Immature natural killer cell (primary cell): ENCODE data around the gene PREX1. TPM values are rescaled to one million over a fixed set of nuclear protein-coding genes. Genes with fewer than 3 reads are reported as not detected.

Experiments used
- DNase-seq, 3 donors: peaks; one replicate each; pipeline ENCODE4 v3.0.0; 2022; ENCODE audit warnings: mixed read lengths in 1 of 3
- H3K27ac Mint-ChIP-seq, 6 donors: one replicate each; pipeline ENCODE4 v1.8.0; 2020; ENCODE audit warnings: mixed read lengths in 6 of 6, mild to moderate bottlenecking in 5 of 6, inconsistent platforms in 4 of 6, moderate library complexity in 3 of 6
- H3K27me3 Mint-ChIP-seq, 3 donors: one replicate each; pipeline ENCODE4 v1.8.0; 2020 to 2021; ENCODE audit warnings: low read depth in 3 of 3, mild to moderate bottlenecking in 3 of 3, mixed read lengths in 3 of 3, moderate library complexity in 3 of 3, inconsistent platforms in 1 of 3
- H3K36me3 Mint-ChIP-seq, 3 donors: one replicate each; pipeline ENCODE4 v1.8.0; 2020; ENCODE audit warnings: mixed read lengths in 3 of 3, inconsistent platforms in 2 of 3, mild to moderate bottlenecking in 2 of 3
- H3K4me1 Mint-ChIP-seq, 2 donors: one replicate each; pipeline ENCODE4 v1.8.0; 2020; ENCODE audit warnings: inconsistent platforms in 2 of 2, mild to moderate bottlenecking in 2 of 2, mixed read lengths in 2 of 2, moderate library complexity in 1 of 2
- H3K4me3 Mint-ChIP-seq, 5 donors: one replicate each; pipeline ENCODE4 v1.8.0; 2020; ENCODE audit warnings: mild to moderate bottlenecking in 5 of 5, mixed read lengths in 5 of 5, inconsistent platforms in 3 of 5, moderate library complexity in 3 of 5
- H3K9me3 Mint-ChIP-seq, 6 donors: one replicate each; pipeline ENCODE4 v1.8.0; 2020; ENCODE audit warnings: mild to moderate bottlenecking in 6 of 6, mixed read lengths in 6 of 6, inconsistent platforms in 4 of 6, moderate library complexity in 3 of 6
- polyA plus RNA-seq, 3 donors: library from polyadenylated mRNA; unstranded; fragments of 300-500 nt; fragmentation: Illumina TruSeq; gene quantifications; one replicate each; pipeline ENCODE4 v1.2.3, GENCODE V29; 2021

PREX1 gene
- polyA plus RNA-seq, 3 donors from 2014 or later = 30.5 to 94.3 (median 54.9) TPM

DNA sequence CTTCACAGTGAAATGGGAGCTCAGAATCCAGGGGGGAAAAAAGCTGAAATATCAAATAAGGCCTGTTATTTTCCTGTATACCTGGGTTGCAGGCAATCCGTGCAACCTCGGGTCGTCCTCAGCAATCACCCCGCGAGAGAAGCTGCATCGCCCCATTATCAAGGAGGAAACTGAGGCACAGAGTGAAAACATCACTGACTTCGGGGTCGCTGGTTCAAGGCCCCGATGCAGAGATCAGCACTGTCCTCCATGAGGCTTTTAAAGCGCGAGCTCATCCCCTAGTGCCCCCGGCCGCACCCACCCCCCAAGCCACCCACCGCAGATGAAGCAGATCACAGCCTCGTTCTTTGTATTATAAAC, 203.9 kb downstream of the PREX1 start:
- H3K27ac Mint-ChIP-seq = peak overlapping the region in 3 of 6 donors; percentile 51 to 60 (median 55)
- no peak overlapping the region for H3K4me3 Mint-ChIP-seq
- no peak for DNase-seq
- peaks cover 14 to 22% (median 21%) of the 10 kb centered on the region in 3 donors for H3K27me3 Mint-ChIP-seq
- H3K4me1 Mint-ChIP-seq = peaks cover 28 to 32% of the 10 kb centered on the region in 2 donors
- peaks cover 4 to 29% (median 5%) of the 10 kb centered on the region in 3 donors for H3K36me3 Mint-ChIP-seq
- H3K9me3 Mint-ChIP-seq = no peaks in the 10 kb centered on the region

DNA sequence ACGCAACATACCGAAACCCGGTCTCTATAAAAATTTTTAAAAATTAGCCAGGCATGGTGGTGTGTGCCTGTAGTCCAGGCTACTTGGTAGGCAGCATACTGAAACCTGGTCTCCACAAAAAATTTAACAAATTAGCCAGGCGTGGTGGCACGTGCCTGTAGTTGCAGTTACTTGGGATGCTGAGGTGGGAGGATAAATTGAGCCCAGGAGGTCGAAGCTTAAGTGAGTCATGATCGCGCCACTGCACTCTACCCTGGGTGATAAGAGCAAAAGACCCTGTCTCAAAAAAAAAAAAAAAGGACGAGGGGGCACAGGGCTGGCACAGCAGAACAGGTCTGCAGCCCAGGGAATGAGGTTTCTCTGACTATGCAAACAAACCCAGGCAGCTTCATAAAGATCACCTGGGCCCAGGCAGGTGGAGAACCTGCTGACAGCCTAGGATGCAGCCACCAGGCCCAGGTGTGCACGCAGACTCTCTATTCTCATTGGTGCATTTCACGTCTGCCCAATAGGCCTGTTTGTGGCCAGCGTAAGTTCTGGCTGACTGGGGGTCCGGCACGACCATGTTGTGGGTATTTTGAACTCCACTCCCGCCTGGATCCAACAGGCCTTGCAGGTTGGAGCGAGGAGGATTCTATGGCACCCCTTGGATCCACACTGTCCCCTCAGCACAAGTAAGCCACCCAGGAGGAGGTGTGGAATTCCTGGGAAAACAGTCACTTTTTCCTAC, 204.5 kb downstream of the PREX1 start:
- Mint-ChIP-seq H3K36me3 (peaks cover 4 to 25% (median 5%) of the 10 kb centered on the region in 3 donors), H3K9me3 (no peaks in the 10 kb centered on the region), H3K27ac (peak overlapping the region in 5 of 6 donors; percentile 51 to 76 (median 59)), H3K4me3 (no peak overlapping the region), H3K4me1 (peaks cover 28 to 32% of the 10 kb centered on the region in 2 donors), H3K27me3 (peaks cover 10 to 22% (median 17%) of the 10 kb centered on the region in 3 donors)
- DNase-seq = no peak

DNA sequence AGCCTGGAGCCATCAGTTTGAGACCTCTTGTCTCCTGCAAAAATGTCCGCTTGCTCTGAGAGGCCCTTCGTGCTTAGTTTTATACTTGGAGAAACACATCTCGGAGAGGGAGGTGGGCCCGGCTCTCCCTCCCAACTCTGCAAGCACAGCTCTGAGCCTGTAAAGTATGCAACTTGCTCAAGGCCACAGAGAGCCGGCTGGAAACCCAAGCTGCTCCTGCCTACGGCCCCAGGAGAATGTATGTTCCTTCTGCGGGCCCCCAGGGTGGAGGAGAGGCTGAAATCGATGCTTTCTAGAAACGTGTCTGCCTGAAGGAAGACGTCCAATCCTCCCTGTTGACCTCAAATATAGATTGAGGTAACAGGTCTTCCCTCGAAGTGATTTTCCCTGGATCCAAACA, 205.4 kb downstream of the PREX1 start:
- no peaks in the 10 kb centered on the region for H3K9me3 Mint-ChIP-seq
- H3K27me3 Mint-ChIP-seq = peaks cover 8 to 22% (median 17%) of the 10 kb centered on the region in 3 donors
- peak overlapping the region; percentile 22 to 87 (median 76) for H3K27ac Mint-ChIP-seq
- DNase-seq = no peak
- H3K36me3 Mint-ChIP-seq = peaks cover 4 to 22% (median 5%) of the 10 kb centered on the region in 3 donors
- H3K4me1 Mint-ChIP-seq = peaks cover 28 to 32% of the 10 kb centered on the region in 2 donors
- H3K4me3 Mint-ChIP-seq = no peak overlapping the region

DNA sequence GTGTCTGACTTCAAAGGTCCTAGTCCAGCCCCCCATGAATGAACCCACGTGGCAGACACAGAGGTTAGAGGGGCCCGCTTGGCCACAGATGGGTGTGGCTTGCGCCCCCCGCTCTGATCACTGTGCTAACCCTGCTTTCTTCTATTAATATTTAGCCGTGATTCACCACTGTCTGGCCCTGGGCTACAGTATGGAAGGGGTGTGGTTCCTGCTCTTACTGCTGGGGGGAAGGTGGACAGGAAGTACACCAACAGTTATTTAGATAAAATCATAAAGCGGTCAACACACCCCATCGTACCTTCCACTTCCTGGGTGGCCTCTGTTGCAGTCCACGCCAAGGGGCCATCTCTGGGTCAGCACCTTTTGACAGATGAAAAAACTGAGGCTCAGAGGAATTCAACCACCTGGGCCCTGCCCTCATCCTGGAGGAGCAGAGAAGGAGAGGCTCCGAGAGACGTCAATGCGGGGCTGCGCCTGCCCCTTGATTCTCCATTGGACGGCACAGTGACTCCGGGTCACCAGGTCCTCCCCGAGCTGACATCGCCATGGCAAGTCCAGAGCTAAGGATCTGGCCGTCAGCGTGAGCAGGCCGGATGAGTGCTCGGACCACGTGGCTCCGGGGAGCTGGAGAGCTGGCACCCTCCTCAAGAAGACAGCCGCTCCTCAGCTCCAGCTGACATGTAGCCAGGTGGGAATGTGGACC, 206.3 kb downstream of the PREX1 start:
- Mint-ChIP-seq H3K4me3 (peak overlapping the region; percentile 23 to 74 (median 65)), H3K9me3 (no peaks in the 10 kb centered on the region), H3K27ac (peak overlapping the region; percentile 75 to 91 (median 88)), H3K36me3 (peaks cover 0 to 16% (median 1%) of the 10 kb centered on the region in 3 donors), H3K27me3 (peaks cover 8 to 19% (median 13%) of the 10 kb centered on the region in 3 donors), H3K4me1 (peaks cover 28 to 29% of the 10 kb centered on the region in 2 donors)
- peak; percentile 19 to 35 (median 24) for DNase-seq

DNA sequence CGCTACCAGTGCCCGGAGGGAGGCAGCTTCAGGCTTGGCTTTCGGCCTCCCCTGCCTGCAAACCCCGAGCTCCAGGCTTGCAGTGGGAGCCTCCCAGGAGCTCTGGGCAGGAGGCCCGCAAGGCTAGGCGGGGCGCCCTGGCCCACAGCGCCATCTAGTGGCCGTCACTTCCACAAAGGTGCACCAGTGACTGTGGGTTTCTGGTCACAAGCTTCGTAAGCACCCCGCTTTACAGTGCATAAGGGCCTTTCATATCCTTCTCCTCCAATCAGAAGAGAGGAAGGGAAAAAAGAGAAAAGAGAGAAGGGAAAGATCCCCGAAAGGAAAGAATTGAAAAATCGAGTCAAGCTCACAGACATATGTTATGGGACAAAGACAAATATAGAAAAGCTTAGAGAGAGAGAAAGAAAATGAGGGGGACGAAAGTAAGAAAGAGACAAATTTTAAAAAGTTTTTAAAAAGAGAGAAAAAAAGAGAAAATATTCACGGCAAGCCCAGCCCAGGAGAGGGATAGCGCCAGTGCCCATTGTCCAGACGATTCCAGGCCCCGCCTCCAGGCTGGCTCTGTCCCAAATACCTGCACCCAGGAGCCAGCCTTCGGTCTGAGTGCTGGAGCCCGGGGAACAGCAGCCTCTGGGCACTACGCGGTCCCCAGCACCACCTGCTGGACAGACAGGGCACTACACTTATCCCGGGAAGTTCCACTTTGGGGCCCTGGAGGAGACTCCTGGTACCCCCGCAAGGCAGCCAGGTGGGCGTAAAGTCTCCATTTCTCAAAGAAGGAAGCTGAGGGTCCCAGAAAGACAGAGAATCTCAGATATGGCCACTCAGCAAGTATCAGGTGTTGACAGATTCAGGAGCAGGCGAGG, 207.1 kb downstream of the PREX1 start:
- peaks cover 6 to 17% (median 13%) of the 10 kb centered on the region in 3 donors for H3K27me3 Mint-ChIP-seq
- peaks cover 0 to 9% (median 0%) of the 10 kb centered on the region in 3 donors for H3K36me3 Mint-ChIP-seq

DNA sequence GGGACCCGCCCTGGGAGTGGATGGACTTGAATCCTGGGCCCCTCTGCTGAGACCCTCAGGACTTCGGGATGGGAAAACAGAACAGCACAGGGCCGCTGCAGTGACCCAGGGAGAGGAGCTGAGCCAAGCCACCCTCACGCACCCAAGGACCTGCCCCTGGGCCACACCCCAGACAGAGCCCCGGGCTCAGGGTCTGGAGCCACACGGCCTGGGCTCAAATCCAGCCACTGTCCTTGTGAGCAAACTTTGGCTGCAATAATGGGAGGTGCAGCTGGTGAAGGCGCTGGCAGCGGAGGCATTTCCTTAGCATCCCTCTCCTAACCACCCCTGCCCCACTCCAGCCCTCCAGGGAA, 207.7 kb downstream of the PREX1 start:
- Mint-ChIP-seq H3K36me3 (peaks cover 0 to 5% (median 0%) of the 10 kb centered on the region in 3 donors), H3K4me3 (no peak overlapping the region), H3K9me3 (no peaks in the 10 kb centered on the region), H3K27me3 (peaks cover 6 to 17% (median 13%) of the 10 kb centered on the region in 3 donors), H3K27ac (peak overlapping the region in 1 of 6 donors; percentile 76), H3K4me1 (peaks cover 26 to 28% of the 10 kb centered on the region in 2 donors)
- no peak for DNase-seq

More for the DNA sequence above, 207.1 kb downstream of the PREX1 start:
- H3K27ac Mint-ChIP-seq = peak overlapping the region; percentile 75 to 91 (median 88)
- DNase-seq = peak; percentile 58 to 61 (median 58)
- no peaks in the 10 kb centered on the region for H3K9me3 Mint-ChIP-seq
- H3K4me1 Mint-ChIP-seq = peaks cover 26 to 28% of the 10 kb centered on the region in 2 donors
- peak overlapping the region; percentile 60 to 74 (median 65) for H3K4me3 Mint-ChIP-seq

DNA sequence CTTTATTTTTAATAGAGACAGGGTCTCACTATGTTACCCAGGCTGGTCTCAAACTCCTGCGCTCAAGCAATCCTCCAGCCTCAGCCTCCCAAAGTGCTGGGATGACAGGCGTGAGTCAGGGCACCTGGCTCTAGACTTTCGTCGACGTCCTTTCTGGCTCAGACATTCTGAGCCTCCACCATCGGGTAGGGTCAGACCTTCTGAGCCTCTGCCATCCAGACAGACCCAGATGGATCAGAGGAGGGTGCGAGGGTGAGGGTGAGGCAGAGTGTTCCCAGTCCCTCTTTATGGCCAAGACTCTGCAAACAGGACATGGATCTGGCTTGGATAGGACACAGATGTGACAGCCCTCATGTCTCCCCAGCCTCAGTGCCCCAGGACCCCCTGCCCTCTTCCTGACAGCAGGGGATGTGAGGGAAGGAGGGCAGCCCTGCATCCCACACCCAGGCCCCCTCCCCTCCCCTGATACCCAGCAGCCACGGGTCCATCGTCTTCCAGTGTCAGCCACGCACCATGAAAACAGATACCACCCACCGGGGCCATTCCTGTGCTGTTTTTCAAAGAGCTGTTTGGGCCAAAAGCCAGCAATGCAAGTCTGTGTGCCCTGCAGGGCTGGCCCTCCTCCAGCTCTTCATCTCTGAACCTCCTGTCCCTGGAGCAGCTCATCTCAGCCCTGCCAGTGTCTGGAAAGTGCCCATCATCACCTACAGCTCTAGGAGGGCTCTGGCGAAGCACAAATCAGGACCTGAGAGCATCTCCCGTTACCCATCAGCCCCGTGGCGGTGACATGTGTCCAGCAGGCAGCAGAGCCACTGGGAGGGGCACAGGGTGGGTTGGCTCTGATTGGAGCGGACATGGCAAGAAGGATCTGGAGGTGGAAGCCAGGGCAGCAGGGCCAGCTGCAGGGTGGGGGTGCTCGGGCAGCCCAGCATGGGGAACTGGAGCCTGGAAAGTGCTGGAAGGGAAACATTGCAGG, 208.4 kb downstream of the PREX1 start:
- no peaks in the 10 kb centered on the region for H3K36me3 Mint-ChIP-seq
- peaks cover 6 to 17% (median 13%) of the 10 kb centered on the region in 3 donors for H3K27me3 Mint-ChIP-seq
- H3K4me3 Mint-ChIP-seq = no peak overlapping the region
- H3K27ac Mint-ChIP-seq = peak overlapping the region in 2 of 6 donors; percentile 60 to 61
- no peaks in the 10 kb centered on the region for H3K9me3 Mint-ChIP-seq
- H3K4me1 Mint-ChIP-seq = peaks cover 24 to 28% of the 10 kb centered on the region in 2 donors
- DNase-seq = no peak

DNA sequence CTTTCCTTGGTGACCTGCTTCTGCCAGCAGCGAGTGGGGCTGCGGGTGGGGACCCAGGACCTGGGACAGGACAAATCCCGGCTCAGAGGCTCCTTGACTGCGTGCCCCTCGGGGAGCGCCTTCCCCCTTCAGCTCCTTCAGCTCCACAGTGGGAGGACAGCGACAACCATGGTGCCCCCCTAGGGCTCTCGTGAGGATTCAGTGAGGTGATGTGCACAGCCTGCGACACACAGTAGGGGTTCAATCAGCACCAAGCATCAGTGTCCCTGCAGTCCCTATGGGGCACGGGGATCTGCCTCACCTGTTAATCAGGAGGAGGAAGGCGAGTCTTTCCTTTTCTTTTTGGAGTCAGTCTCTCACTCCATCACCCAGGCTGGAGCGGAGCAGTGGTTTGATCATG, 209.2 kb downstream of the PREX1 start:
- Mint-ChIP-seq H3K36me3 (no peaks in the 10 kb centered on the region), H3K27me3 (peaks cover 6 to 13% (median 13%) of the 10 kb centered on the region in 3 donors), H3K9me3 (no peaks in the 10 kb centered on the region), H3K4me1 (peaks cover 24 to 28% of the 10 kb centered on the region in 2 donors), H3K27ac (peak overlapping the region in 1 of 6 donors; percentile 20), H3K4me3 (no peak overlapping the region)
- no peak for DNase-seq

DNA sequence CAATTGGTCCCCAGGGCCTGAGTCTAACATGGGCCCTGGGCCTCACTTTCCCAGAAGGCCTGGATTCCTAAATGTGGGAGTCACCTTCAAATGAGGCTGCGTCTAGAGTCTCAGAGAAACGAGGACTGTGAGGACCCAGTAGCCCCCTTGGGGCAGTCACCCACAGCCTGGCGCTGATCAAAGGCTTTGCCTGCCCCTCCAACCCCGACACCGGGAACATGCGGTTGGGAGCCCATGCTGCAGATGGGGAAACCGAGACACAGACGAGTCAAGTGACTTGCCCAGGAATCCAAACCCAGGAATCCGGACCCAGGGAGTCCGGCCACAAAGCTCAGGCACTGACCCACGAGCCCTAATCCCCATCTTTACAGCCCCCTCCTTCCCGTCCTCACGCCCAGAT, 209.7 kb downstream of the PREX1 start:
- H3K36me3 Mint-ChIP-seq = no peaks in the 10 kb centered on the region
- peaks cover 24 to 28% of the 10 kb centered on the region in 2 donors for H3K4me1 Mint-ChIP-seq
- no peak for DNase-seq
- H3K4me3 Mint-ChIP-seq = no peak overlapping the region
- peak overlapping the region in 3 of 6 donors; percentile 3 to 67 (median 20) for H3K27ac Mint-ChIP-seq
- no peaks in the 10 kb centered on the region for H3K9me3 Mint-ChIP-seq
- peaks cover 6 to 12% (median 7%) of the 10 kb centered on the region in 3 donors for H3K27me3 Mint-ChIP-seq

DNA sequence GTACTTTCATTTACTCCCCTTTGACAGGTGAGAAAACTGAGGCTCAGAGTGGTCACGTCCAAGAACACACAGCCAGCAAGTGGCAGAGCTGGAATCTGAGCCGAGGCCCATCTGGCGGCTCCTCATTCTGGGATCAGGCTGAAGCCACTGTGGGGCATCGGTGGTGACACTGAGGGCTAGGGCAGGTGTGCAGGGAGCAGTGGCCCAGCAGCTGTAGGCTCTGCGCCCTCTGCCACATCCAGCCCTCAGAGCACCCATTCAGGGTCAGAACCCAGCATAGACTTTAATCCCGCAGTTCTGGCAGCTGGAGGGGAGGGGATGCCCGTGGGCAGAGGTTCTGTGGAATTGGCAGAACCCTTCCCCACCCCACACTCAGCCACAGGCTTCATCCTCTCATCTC, 210.3 kb downstream of the PREX1 start:
- Mint-ChIP-seq H3K9me3 (no peaks in the 10 kb centered on the region), H3K27ac (peak overlapping the region in 1 of 6 donors; percentile 3), H3K4me1 (peaks cover 20 to 22% of the 10 kb centered on the region in 2 donors), H3K36me3 (no peaks in the 10 kb centered on the region), H3K4me3 (no peak overlapping the region), H3K27me3 (peaks cover 3 to 11% (median 6%) of the 10 kb centered on the region in 3 donors)
- no peak for DNase-seq

DNA sequence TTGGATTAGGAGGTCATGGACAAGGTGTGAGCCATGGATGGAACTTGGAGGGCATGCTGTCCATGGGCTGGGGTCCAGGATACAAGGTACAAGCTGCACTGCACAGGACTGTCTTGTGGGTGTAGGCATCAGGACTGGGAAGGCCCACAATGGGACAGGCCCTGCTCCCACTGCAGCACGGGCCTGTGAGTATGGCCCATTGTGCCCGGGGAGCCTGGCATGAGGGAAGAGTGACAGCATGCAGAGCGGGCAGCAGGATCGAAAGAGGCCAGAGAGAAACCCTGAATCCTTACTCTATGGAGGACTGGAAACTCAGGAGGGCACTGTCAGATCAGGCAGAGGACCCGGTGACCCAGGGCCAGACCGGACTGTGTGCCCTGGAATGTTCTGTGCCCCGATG, 211.3 kb downstream of the PREX1 start:
- H3K4me1 Mint-ChIP-seq = peaks cover 10 to 12% of the 10 kb centered on the region in 2 donors
- no peak for DNase-seq
- H3K4me3 Mint-ChIP-seq = no peak overlapping the region
- H3K27me3 Mint-ChIP-seq = peaks cover 3 to 8% (median 6%) of the 10 kb centered on the region in 3 donors
- H3K27ac Mint-ChIP-seq = peak overlapping the region in 3 of 6 donors; percentile 11 to 77 (median 73)
- no peaks in the 10 kb centered on the region for H3K9me3 Mint-ChIP-seq
- H3K36me3 Mint-ChIP-seq = no peaks in the 10 kb centered on the region

DNA sequence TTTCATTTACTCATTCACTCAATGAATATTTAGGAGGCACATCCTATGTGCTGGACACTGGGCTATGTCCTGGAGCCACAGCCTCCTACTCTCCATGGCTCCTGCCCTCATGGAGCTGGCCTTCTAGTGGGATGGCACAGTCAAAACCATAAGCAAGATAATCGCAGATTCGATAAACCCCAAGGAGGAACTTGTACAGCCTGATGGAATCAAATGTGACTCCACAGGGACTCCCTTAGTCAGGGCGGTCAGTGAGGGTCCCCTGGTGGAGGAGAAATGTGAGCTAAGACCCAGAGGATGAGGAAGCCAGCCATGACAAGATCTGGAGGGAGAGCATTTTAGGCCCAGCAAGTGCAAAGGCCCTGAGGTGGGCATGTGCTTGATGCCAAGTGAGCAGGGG, 211.9 kb downstream of the PREX1 start:
- H3K36me3 Mint-ChIP-seq = no peaks in the 10 kb centered on the region
- no peak overlapping the region for H3K4me3 Mint-ChIP-seq
- H3K27ac Mint-ChIP-seq = peak overlapping the region in 3 of 6 donors; percentile 11 to 63 (median 36)
- peaks cover 4 to 6% of the 10 kb centered on the region in 2 donors for H3K4me1 Mint-ChIP-seq
- DNase-seq = no peak
- H3K27me3 Mint-ChIP-seq = peaks cover 0 to 6% (median 5%) of the 10 kb centered on the region in 3 donors
- no peaks in the 10 kb centered on the region for H3K9me3 Mint-ChIP-seq
